ENCODE measurements around the gene DNALI1. TPM values are rescaled to one million over a fixed set of nuclear protein-coding genes. Genes with fewer than 3 reads are reported as not detected.
"Not testable (repeated sequence)": the region's sequence is repeated elsewhere in the genome, so short reads cannot be mapped to it uniquely, and the experiment has no call there.

Gene DNALI1
- total RNA-seq, 1 donor from 2014 or later, result 13.2 TPM

GRCh38 chr1:37570528-37571334 lies 14.0 kb downstream of the DNALI1 start:
- DNase-seq (no peak), ATAC-seq (no peak)
- Histone ChIP-seq H3K27ac (no peak overlapping the region), H3K4me1 (no peaks in the 10 kb centered on the region), H3K27me3 (no peaks in the 10 kb centered on the region), H3K9me3 (no peaks in the 10 kb centered on the region), H3K4me3 (no peak overlapping the region), H3K36me3 (peaks cover 99% of the 10 kb centered on the region)
- intact Hi-C loops (cut with DNase I), result no loop called here
- TF ChIP-seq CTCF (IDR thresholded peaks at IDR 0.05), result no peak

GRCh38 chr1:37574834-37575480 lies 18.2 kb downstream of the DNALI1 start:
- Histone ChIP-seq H3K4me1 (no peaks in the 10 kb centered on the region), H3K9me3 (no peaks in the 10 kb centered on the region), H3K4me3 (no peak overlapping the region), H3K27me3 (no peaks in the 10 kb centered on the region), H3K36me3 (peaks cover 97% of the 10 kb centered on the region), H3K27ac (no peak overlapping the region)
- intact Hi-C loops (cut with DNase I), result no loop called here
- no peak for TF ChIP-seq CTCF (IDR thresholded peaks at IDR 0.05)
- no peak for DNase-seq
- ATAC-seq, result no peak

GRCh38 chr1:37575692-37576091 lies 19.0 kb downstream of the DNALI1 start:
- intact Hi-C loops (cut with DNase I), result no loop called here
- Histone ChIP-seq H3K9me3 (no peaks in the 10 kb centered on the region), H3K27ac (no peak overlapping the region), H3K36me3 (peaks cover 97% of the 10 kb centered on the region), H3K4me3 (no peak overlapping the region), H3K4me1 (no peaks in the 10 kb centered on the region), H3K27me3 (no peaks in the 10 kb centered on the region)
- ATAC-seq (no peak), DNase-seq (no peak)
- no peak for TF ChIP-seq CTCF (IDR thresholded peaks at IDR 0.05)

- H3K27me3 ChIP-seq; H3K27ac ChIP-seq; H3K4me3 ChIP-seq; H3K9me3 ChIP-seq; H3K4me1 ChIP-seq; ATAC-seq; intact Hi-C loops (cut with DNase I); DNase-seq: not testable (repeated sequence)
- peaks cover 98% of the 10 kb centered on the region for H3K36me3 ChIP-seq
These were observed 27.8 kb downstream of the DNALI1 start for GRCh38 chr1:37584544-37584943.

GRCh38 chr1:37588939-37589338 lies 32.2 kb downstream of the DNALI1 start:
- intact Hi-C loops (cut with DNase I), result no loop called here
- ATAC-seq (no peak), DNase-seq (no peak)
- Histone ChIP-seq H3K27me3 (no peaks in the 10 kb centered on the region), H3K9me3 (no peaks in the 10 kb centered on the region), H3K4me1 (peaks cover 3% of the 10 kb centered on the region), H3K27ac (no peak overlapping the region), H3K36me3 (peaks cover 95% of the 10 kb centered on the region), H3K4me3 (no peak overlapping the region)
- TF ChIP-seq CTCF (IDR thresholded peaks at IDR 0.05), result no peak

GRCh38 chr1:37593726-37594125 lies 37.0 kb downstream of the DNALI1 start:
- H3K4me3 ChIP-seq, result no peak overlapping the region
- ATAC-seq (no peak), DNase-seq (no peak)
- intact Hi-C loops (cut with DNase I), result no loop called here
- H3K4me1 ChIP-seq, result peaks cover 17% of the 10 kb centered on the region
- H3K27ac ChIP-seq, result no peak overlapping the region
- TF ChIP-seq CTCF (IDR thresholded peaks at IDR 0.05), result no peak
- H3K36me3 ChIP-seq, result peaks cover 50% of the 10 kb centered on the region
- no peaks in the 10 kb centered on the region for H3K27me3 ChIP-seq
- H3K9me3 ChIP-seq, result no peaks in the 10 kb centered on the region

Data from upper lobe of right lung (tissue), 1 donor.